ENCODE results near the gene LMO1. TPM values are rescaled to one million over a fixed set of nuclear protein-coding genes. Genes with fewer than 3 reads are reported as not detected.

Gene LMO1
- total RNA-seq, 3 donors from 2014 or later: not detected

DNA sequence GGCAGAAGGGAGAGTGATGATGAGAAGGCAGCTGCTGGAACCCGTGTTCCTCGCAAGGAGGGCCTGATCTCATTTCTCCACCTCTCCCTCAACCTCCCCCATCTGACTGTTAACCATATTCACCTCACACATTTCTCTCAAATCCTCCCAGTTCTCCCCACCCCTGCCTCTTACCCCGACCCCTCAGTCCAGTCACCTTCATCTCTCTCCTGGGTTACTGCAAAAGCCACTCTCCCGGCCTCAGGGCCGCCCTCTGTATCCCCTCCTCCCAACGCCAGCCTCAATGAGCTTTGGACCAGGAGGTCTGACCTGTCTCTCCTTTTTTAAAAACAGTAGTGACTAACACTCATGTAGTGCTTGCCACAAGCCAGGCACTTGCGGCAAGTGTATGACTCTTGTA lies 29.5 kb upstream of the LMO1 start:
- no peak overlapping the region for H3K4me3 Mint-ChIP-seq
- DNase-seq: no peak

DNA sequence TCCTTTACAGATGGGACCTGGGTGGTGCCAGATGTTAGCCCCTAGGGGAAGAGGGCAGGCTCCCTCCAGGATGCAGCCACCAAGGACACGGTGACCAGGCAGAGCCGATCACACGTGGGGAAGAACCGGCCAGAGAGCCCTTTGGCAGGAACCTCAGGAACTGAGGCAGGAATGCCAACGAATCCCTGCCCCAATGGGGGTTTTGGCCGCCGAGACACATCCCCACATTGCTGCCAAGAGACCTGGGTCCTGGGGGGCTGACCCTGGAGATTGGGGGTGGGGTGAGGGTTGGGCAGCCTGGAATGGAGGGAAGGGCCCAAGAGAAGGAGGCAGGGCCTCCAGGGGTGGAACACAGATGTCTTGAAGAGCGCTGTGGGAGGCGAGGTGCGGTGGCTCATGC lies 28.7 kb upstream of the LMO1 start:
- no peaks in the 10 kb centered on the region for H3K36me3 Mint-ChIP-seq (ENCODE audit: insufficient read depth)
- ATAC-seq: no peak
- no peaks in the 10 kb centered on the region for H3K9me3 Mint-ChIP-seq
- no peak for DNase-seq
- H3K4me3 Mint-ChIP-seq: no peak overlapping the region
- H3K4me1 Mint-ChIP-seq (ENCODE audit: low read depth): no peaks in the 10 kb centered on the region
- H3K27me3 Mint-ChIP-seq (ENCODE audit: low read depth): peaks cover 7% of the 10 kb centered on the region

More for the DNA sequence above, 29.5 kb upstream of the LMO1 start:
- Mint-ChIP-seq H3K27me3 (ENCODE audit: low read depth) (peaks cover 7% of the 10 kb centered on the region), H3K4me1 (ENCODE audit: low read depth) (no peaks in the 10 kb centered on the region), H3K36me3 (ENCODE audit: insufficient read depth) (no peaks in the 10 kb centered on the region), H3K9me3 (no peaks in the 10 kb centered on the region)
- ATAC-seq: no peak

DNA sequence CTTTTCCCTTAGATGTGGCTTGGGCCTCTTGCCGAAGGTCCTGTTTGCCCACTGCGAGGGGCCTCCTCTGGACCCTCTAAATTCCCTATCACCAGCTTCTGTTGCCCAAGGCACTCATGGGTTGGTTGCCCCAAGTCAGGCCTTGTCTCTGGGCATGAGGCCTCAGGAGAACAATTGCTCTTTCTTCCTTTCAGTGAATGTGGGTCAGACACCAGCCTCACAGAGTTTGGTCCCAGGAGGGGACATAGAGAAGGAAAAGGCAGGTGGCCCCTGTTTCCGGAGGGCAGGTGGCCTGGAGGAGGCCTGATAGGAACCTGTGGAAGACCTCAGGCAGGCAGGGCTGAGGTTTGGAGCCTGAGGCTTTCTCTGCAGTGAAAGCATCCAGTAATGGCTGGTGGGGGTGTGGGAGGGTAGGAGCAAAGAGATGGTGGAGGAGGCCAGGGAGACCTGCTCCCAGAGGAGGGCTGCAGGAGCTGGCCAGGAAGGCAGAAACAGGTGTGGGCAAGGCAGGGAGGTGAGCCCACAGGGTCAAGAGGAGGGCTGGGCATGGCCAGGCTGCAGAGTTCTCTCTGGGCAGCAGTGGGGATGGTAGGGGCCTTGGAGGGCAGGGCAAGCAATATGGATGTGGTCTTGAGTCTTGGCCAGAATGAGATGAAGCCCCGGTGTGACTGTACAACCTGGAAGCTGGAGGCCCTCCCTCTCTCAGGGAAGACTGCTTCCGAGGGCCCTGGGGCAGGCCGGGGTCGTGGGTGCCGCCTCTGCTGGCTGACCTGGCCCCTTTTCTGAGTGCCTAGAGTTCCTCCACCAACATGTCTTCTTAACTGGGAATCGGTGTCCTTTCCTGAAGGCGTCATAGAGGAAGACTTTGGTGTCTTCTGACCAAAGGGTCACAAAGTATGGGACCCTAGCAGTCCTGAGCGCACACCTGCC lies 28.0 kb upstream of the LMO1 start:
- DNase-seq (no peak), ATAC-seq (no peak)
- H3K4me1 Mint-ChIP-seq (ENCODE audit: low read depth): no peaks in the 10 kb centered on the region
- H3K9me3 Mint-ChIP-seq: no peaks in the 10 kb centered on the region
- no peaks in the 10 kb centered on the region for H3K36me3 Mint-ChIP-seq (ENCODE audit: insufficient read depth)
- peaks cover 5% of the 10 kb centered on the region for H3K27me3 Mint-ChIP-seq (ENCODE audit: low read depth)
- no peak overlapping the region for H3K4me3 Mint-ChIP-seq

DNA sequence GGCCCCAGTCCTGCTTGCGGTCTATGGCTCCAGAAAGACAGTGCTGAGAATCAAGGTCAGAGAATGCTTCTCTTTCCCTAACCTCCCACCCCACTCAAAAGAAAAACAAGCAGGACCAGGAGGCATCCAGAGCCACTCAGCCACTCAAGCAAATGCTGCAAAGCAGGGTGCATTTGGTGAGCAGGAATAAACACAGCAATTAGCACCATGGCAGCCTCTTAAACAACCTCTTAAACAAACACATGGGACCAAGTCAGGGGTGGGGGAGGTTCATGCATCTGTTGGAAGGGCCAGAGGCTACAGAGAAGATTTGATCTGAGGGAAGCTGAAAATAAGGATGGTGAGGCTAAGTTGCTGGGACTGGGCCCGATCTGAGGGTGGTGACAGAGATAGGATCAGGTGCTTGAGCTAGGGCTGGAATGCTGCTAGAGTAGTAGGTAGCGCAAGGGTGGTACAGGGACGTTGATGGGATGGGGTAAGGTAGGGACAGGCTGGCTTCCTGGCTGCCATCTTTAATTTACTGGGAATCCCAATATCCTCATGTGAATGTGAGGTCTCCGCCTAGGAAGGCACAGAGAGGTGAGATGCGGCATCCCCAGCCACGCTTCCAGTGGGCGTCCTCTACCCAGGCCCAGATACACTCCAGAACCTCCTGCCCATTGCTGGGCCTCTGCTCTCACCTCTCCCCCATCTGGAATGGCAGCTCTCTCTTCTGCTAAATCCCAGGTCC lies 26.6 kb upstream of the LMO1 start:
- Mint-ChIP-seq H3K4me1 (ENCODE audit: low read depth) (no peaks in the 10 kb centered on the region), H3K27me3 (ENCODE audit: low read depth) (peaks cover 5% of the 10 kb centered on the region), H3K9me3 (no peaks in the 10 kb centered on the region), H3K36me3 (ENCODE audit: insufficient read depth) (no peaks in the 10 kb centered on the region), H3K4me3 (no peak overlapping the region)
- no peak for DNase-seq
- ATAC-seq: no peak

DNA sequence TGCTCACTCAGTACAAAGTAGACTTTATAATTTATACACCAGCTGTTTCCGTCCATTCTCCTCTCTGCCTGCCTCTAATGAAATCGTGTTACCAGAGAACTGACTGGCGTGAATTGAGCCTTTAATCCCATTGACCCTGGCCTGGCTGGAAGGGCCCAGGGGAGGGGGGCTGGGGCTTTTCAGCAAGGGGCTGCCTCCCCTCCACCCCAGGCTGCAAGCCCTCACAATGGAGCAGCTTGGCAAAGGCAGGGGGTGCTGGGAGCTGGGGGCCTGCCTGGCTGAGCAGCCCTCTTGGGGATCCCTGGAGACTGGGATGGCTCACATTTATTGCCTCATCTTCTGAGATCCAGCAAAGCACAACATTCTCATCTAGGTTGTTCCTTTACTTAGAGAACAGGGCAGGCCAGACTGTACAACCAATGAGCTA lies 25.8 kb upstream of the LMO1 start:
- ATAC-seq (no peak), DNase-seq (no peak)
- Mint-ChIP-seq H3K27me3 (ENCODE audit: low read depth) (peaks cover 5% of the 10 kb centered on the region), H3K4me1 (ENCODE audit: low read depth) (no peaks in the 10 kb centered on the region), H3K9me3 (no peaks in the 10 kb centered on the region), H3K4me3 (no peak overlapping the region), H3K36me3 (ENCODE audit: insufficient read depth) (no peaks in the 10 kb centered on the region)

DNA sequence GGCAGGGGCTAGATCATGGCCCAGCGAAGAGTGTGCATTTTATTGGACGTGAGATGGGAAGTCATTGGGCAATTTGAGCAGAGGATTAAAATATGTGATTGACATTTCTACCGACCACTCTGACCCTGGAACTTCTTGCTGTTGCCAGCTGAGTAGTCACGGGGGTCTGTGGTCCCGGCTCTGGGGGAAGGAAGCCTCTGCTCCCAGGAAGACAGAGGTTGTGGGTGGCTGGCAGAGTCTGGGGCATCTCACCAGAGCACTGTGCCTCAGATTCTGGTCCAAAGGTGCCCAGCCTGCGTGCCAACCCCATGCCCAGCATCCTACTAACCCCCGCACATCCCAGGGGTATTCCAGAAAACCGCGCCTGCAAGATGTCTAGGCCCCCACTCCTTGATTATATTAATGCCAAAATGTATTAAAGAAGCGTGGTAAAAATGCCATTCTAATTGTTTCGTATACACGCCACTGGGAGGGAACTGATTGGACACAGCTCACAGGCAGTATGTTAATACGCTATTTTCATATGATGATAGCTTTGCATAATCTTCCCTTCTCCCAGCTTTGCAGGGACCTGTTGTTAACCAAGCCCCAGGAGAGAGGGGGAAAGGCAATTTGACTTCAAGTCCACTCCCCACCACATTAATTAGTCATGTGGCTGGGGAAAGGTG lies 25.3 kb upstream of the LMO1 start:
- Mint-ChIP-seq H3K9me3 (no peaks in the 10 kb centered on the region), H3K27me3 (ENCODE audit: low read depth) (peaks cover 8% of the 10 kb centered on the region), H3K4me3 (no peak overlapping the region), H3K36me3 (ENCODE audit: insufficient read depth) (no peaks in the 10 kb centered on the region), H3K4me1 (ENCODE audit: low read depth) (no peaks in the 10 kb centered on the region)
- DNase-seq (no peak), ATAC-seq (no peak)

DNA sequence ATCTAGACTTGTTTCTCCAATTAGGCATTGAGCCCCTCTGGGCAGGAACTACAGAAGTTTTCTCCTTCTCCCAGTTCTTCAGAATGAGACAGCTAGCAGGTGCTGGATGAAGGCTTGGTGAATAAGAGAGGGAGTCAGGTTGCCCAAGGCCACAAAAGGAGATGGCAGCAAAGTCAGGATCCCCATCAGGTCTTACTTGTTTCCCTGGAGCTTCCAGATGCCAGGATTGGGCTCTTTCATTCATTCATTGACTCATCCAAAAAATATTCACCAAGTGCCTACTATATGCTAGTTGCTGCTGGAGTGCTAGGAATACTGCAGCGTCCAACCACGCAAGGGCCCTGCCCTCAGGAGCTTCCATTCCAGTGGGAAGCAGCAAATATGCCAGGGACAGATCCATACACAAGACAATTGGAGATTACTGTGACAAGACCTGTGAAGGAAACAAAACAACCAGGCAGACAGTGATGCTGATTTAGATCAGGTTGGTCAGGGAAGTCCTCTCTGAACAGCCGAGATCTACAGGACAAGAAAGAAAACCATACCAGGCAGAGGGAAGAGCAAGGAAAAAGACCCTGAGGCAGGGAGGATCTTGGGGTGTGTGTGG lies 24.6 kb upstream of the LMO1 start:
- H3K4me1 Mint-ChIP-seq (ENCODE audit: low read depth): no peaks in the 10 kb centered on the region
- ATAC-seq: no peak
- no peaks in the 10 kb centered on the region for H3K36me3 Mint-ChIP-seq (ENCODE audit: insufficient read depth)
- peaks cover 8% of the 10 kb centered on the region for H3K27me3 Mint-ChIP-seq (ENCODE audit: low read depth)
- no peak for DNase-seq
- H3K9me3 Mint-ChIP-seq: no peaks in the 10 kb centered on the region
- no peak overlapping the region for H3K4me3 Mint-ChIP-seq

DNA sequence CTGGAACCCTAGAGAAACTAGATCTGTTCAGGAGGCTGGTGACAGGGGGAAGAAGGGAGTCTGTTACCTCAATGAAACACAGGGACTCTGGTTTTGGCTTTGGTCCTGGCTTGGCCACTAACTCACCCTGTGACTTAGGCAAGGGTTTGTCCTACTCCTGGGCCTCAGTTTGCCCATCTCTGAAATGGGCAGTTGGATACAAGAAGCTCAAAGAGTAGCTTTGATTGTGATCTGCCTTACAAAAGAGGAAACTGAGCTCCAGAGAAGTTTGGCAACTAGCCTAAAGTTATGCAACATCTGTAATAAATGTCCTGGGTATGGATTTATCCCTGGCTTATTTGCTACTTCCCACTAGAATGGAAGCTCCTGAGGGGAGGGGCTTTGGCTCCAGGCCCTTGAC lies 24.0 kb upstream of the LMO1 start:
- ATAC-seq (no peak), DNase-seq (no peak)
- H3K4me1 Mint-ChIP-seq (ENCODE audit: low read depth): no peaks in the 10 kb centered on the region
- no peaks in the 10 kb centered on the region for H3K36me3 Mint-ChIP-seq (ENCODE audit: insufficient read depth)
- H3K9me3 Mint-ChIP-seq: no peaks in the 10 kb centered on the region
- peaks cover 8% of the 10 kb centered on the region for H3K27me3 Mint-ChIP-seq (ENCODE audit: low read depth)
- no peak overlapping the region for H3K4me3 Mint-ChIP-seq

DNA sequence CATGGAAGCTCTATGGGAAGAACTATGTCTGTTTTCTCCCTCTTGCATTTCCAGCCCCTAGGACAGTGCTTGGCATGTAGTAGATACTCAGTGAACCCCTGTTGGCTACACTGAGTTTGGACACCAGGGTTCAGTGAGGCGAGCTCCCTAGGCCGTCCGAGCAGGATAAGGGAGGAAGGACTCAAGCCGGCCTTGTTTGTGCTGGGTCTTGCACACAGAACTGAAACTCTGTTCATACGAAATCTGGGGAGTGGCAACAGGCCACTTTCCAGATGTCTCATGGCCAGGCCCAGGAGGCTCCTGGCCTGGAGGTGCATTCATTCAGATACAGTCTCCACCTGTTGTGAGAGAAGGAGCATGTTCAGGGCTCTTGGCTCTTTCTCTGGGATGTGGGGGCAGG lies 23.6 kb upstream of the LMO1 start:
- Mint-ChIP-seq H3K36me3 (ENCODE audit: insufficient read depth) (no peaks in the 10 kb centered on the region), H3K9me3 (no peaks in the 10 kb centered on the region), H3K4me3 (no peak overlapping the region), H3K27me3 (ENCODE audit: low read depth) (peaks cover 8% of the 10 kb centered on the region), H3K4me1 (ENCODE audit: low read depth) (no peaks in the 10 kb centered on the region)
- DNase-seq (no peak), ATAC-seq (no peak)

DNA sequence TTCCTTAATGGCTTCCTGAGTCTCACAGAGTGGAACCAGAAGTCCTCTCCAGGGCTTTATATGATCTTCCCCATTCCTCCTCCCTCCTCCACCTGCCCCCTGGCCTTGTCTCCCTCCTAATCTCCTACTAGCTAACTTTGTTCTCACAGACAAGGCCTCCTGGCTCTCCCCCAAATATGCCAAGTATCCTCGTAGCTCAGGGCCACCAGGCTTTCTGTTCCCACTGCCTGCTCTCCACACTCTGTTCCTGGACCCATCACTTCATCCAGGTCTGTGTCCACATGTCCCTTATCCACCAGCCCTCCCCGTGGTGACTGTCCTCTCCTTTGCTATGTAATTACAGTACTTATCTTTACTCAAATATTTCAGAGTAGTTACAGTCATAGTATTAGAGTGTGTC lies 23.2 kb upstream of the LMO1 start:
- ATAC-seq (no peak), DNase-seq (no peak)
- Mint-ChIP-seq H3K4me3 (no peak overlapping the region), H3K4me1 (ENCODE audit: low read depth) (no peaks in the 10 kb centered on the region), H3K27me3 (ENCODE audit: low read depth) (peaks cover 8% of the 10 kb centered on the region), H3K36me3 (ENCODE audit: insufficient read depth) (no peaks in the 10 kb centered on the region), H3K9me3 (no peaks in the 10 kb centered on the region)

DNA sequence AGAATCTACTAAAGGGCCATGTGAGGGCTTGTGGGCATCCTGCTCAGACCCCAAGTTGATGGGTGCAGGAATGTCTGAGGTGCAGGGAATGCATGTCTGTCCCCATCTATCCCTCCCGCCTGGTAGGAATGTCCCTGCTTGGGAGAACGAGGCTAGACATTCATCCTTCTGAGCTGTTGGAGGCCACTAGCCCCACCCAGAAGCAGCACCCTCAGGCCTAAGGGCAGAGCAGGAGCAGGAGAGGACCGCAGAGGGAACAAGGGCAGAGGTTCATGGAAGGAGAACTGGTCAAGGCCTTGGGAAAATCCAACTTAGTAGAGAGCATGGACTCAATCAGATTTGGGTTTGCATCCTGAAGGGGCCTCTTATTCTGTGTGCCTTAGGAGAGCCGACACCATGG lies 22.1 kb upstream of the LMO1 start:
- H3K36me3 Mint-ChIP-seq (ENCODE audit: insufficient read depth): no peaks in the 10 kb centered on the region
- no peaks in the 10 kb centered on the region for H3K4me1 Mint-ChIP-seq (ENCODE audit: low read depth)
- H3K9me3 Mint-ChIP-seq: no peaks in the 10 kb centered on the region
- ATAC-seq (no peak), DNase-seq (no peak)
- H3K4me3 Mint-ChIP-seq: no peak overlapping the region
- H3K27me3 Mint-ChIP-seq (ENCODE audit: low read depth): peaks cover 6% of the 10 kb centered on the region

DNA sequence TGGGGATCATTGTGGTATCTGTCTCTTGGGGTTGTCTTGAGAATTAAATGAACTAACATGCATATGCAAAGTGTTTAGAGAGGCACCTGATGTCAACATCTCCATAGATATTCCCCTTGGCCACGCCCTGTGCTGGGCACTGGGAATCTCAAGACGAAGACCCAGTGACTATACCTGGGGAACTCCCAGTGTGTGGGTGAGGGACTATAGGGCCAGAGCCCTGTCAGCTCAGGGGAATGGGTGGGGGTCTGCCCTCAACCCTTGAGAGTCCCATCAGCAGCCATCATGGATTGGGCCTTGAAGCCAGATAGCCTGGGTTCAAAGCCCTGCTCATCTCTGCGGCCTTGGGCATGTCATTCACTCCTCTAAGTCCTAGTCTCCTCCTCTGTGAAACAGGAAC lies 21.6 kb upstream of the LMO1 start:
- Mint-ChIP-seq H3K9me3 (no peaks in the 10 kb centered on the region), H3K27me3 (ENCODE audit: low read depth) (peaks cover 8% of the 10 kb centered on the region), H3K4me1 (ENCODE audit: low read depth) (no peaks in the 10 kb centered on the region), H3K36me3 (ENCODE audit: insufficient read depth) (no peaks in the 10 kb centered on the region), H3K4me3 (no peak overlapping the region)
- no peak for ATAC-seq
- no peak for DNase-seq

DNA sequence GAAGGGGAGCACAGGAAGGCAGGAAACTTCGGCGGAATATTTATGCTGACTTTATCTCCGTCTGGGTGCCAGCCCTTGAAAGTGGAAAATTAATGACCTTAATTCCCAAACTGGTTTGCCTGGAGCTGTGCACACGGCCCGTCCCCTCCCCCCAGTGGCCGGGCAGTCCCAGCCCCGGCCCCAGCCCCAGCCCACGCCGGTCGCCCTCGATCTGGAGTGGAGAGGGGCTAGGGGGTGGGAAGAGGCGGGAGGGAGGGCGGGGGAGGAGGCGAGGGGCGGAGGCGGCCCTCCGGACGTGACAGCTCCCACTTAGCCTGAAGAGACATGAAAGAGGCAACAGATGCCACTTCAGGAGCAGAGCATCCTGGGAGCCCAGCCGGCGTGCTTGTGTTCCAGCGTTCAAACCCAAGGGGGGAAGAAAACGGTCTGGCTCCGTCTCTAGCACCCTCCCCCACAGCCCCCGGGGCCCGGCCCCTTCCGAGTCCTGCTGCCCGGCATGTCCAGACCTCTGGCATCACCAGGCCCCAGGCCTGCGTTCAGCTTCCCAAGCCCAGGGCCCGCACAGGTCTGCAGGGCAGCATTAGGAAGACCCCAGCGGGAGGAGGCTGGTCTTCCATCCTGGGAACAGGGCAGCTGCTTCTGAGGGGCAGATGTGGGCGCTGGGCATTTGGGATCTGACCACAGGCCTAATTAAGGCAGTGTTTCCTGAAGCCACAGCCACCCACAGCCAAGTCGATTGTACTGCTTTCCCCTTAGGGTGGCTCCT lies 20.0 kb upstream of the LMO1 start:
- DNase-seq (no peak), ATAC-seq (peak in 1 of 2 donors; percentile 42)
- Mint-ChIP-seq H3K36me3 (ENCODE audit: insufficient read depth) (no peaks in the 10 kb centered on the region), H3K4me3 (no peak overlapping the region), H3K4me1 (ENCODE audit: low read depth) (no peaks in the 10 kb centered on the region), H3K27me3 (ENCODE audit: low read depth) (peaks cover 8% of the 10 kb centered on the region), H3K9me3 (no peaks in the 10 kb centered on the region)

DNA sequence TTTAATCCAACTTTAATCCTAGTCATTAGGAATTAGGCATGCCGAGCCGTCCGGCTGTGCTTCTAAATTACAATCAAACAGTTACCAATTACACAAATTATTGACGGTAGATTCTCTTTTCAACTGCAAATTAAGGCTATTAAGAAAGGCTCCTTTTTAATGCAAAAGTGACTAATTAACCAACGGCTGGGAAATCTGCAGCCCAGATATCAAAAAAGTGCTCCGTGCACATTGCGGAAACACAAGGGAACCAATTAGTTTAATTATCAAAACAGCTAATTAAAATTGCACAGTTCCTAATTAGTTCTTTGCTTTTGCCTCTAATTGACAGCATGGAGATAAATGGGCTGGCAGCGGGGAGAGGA lies 19.4 kb upstream of the LMO1 start:
- Mint-ChIP-seq H3K4me3 (no peak overlapping the region), H3K27me3 (ENCODE audit: low read depth) (peaks cover 5% of the 10 kb centered on the region), H3K4me1 (ENCODE audit: low read depth) (no peaks in the 10 kb centered on the region), H3K9me3 (no peaks in the 10 kb centered on the region), H3K36me3 (ENCODE audit: insufficient read depth) (no peaks in the 10 kb centered on the region)
- ATAC-seq: no peak
- DNase-seq: no peak

All from activated T-cell treated with anti-CD3 and anti-CD28 coated beads, Interleukin-2, amount 50 U/mL, for 4 hours (primary cell).